ENCODE results near the gene ARHGAP25.

DNA sequence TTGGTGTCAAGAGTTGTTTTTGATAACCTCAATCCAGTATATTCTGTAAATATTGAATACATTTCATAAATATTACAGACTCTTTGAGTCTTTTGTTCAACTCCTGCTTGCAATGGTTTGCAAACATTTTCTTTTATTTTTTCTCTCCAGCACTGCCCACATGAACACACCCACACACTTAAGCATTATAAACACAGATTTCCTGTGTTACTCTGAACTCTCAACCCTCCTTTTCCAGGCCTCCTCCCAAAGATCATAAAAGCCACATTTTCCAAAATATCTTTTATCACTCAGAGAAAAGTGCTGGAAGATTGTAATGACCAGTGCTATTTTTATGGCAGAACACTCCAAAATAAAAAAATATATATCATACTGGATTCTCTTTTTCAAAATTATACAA lies 20.5 kb downstream of the ARHGAP25 start:
- TF ChIP-seq, protein P1, sequence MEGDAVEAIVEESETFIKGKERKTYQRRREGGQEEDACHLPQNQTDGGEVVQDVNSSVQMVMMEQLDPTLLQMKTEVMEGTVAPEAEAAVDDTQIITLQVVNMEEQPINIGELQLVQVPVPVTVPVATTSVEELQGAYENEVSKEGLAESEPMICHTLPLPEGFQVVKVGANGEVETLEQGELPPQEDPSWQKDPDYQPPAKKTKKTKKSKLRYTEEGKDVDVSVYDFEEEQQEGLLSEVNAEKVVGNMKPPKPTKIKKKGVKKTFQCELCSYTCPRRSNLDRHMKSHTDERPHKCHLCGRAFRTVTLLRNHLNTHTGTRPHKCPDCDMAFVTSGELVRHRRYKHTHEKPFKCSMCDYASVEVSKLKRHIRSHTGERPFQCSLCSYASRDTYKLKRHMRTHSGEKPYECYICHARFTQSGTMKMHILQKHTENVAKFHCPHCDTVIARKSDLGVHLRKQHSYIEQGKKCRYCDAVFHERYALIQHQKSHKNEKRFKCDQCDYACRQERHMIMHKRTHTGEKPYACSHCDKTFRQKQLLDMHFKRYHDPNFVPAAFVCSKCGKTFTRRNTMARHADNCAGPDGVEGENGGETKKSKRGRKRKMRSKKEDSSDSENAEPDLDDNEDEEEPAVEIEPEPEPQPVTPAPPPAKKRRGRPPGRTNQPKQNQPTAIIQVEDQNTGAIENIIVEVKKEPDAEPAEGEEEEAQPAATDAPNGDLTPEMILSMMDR (IDR thresholded peaks at IDR 0.05), result no peak
- TF ChIP-seq POLR2A (IDR thresholded peaks at IDR 0.05), result no peak

Data from body of pancreas (tissue), 4 donors.